GM12891 (cell line): ENCODE results near the gene UGT1A7.

ENCODE experiments used
- POLR2A ChIP-seq: IDR thresholded peaks from 2 replicates; pipeline ENCODE4 v1.6.1; 2011; ENCODE audit warnings: low read depth, low read length, control low read depth
- TAF1 ChIP-seq: IDR thresholded peaks from 2 replicates; pipeline ENCODE4 v1.6.1; 2011; ENCODE audit warnings: low read depth, low read length, control low read depth

- TF ChIP-seq POLR2A = no peak
- no peak for TF ChIP-seq TAF1
Measured at GRCh38 chr2:233811732-233812131, 130.0 kb downstream of the UGT1A7 start.
